GM12874 (cell line): ENCODE data around the gene ETS1.

Source experiments
- CTCF ChIP-seq: IDR thresholded peaks from 2 replicates; pipeline ENCODE4 v1.5.1; 2011; ENCODE audit warnings: low read depth, mild to moderate bottlenecking, control low read depth, low read length, moderate library complexity; ENCODE audit not compliant: insufficient read depth

The ETS1 gene

GRCh38 chr11:128472128-128473089 is 114.9 kb downstream of the ETS1 start:
- TF ChIP-seq CTCF = no peak

- TF ChIP-seq CTCF = no peak
These were observed 116.2 kb downstream of the ETS1 start for GRCh38 chr11:128471138-128471661.

- no peak for TF ChIP-seq CTCF
These were observed 117.3 kb downstream of the ETS1 start for GRCh38 chr11:128470081-128470480.

GRCh38 chr11:128469220-128469619 is 118.1 kb downstream of the ETS1 start:
- peak; percentile 21; the same call in 1 of the 2 replicates for TF ChIP-seq CTCF

GRCh38 chr11:128468111-128468510 is 119.2 kb downstream of the ETS1 start:
- no peak for TF ChIP-seq CTCF

- TF ChIP-seq CTCF = no peak
These were observed 119.7 kb downstream of the ETS1 start for GRCh38 chr11:128467610-128468041.

- no peak for TF ChIP-seq CTCF
These were observed 120.3 kb downstream of the ETS1 start for GRCh38 chr11:128467041-128467440.
